Measurements from ENCODE around the gene ADAMTS7. TPM values are rescaled to one million over a fixed set of nuclear protein-coding genes. Genes with fewer than 3 reads are reported as not detected.
A peak's percentile ranks its signal among the peaks of the same experiment; 100 is the strongest.

Gene ADAMTS7
- total RNA-seq, 1 experiment from 2014 or later, result 23.1 TPM

GRCh38 chr15:78714890-78715289 lies 96.4 kb downstream of the ADAMTS7 start:
- no peak overlapping the region for H2BK5ac ChIP-seq (ENCODE audit: insufficient read length, low read length)
- no peak overlapping the region for H2BK15ac ChIP-seq (ENCODE audit: low read depth, low read length)
- H3K27ac ChIP-seq (ENCODE audit: insufficient read length, low read depth, low read length), result no peak overlapping the region
- H3K79me2 ChIP-seq (ENCODE audit: insufficient read depth, low read length), result no peaks in the 10 kb centered on the region
- H3K23me2 ChIP-seq (ENCODE audit: insufficient read length, low read depth, low read length, poor library complexity, severe bottlenecking), result no peaks in the 10 kb centered on the region
- no peak for DNase-seq
- no peak overlapping the region for H3K56ac ChIP-seq (ENCODE audit: insufficient read length, low read depth, low read length)
- H2AK5ac ChIP-seq (ENCODE audit: insufficient read length, low read length), result no peak overlapping the region
- no peaks in the 10 kb centered on the region for H4K20me1 ChIP-seq (ENCODE audit: control insufficient read depth, insufficient read depth, insufficient read length)
- no CpG with 5 or more reads among the region's 3 CpGs for WGBS (ENCODE audit: extremely low coverage, insufficient read length, low lambda C conversion rate)
- H2BK20ac ChIP-seq (ENCODE audit: low read depth, low read length, poor library complexity, severe bottlenecking), result no peak overlapping the region
- H4K5ac ChIP-seq (ENCODE audit: insufficient read length, low read depth, low read length), result no peak overlapping the region
- TF ChIP-seq, protein P1, sequence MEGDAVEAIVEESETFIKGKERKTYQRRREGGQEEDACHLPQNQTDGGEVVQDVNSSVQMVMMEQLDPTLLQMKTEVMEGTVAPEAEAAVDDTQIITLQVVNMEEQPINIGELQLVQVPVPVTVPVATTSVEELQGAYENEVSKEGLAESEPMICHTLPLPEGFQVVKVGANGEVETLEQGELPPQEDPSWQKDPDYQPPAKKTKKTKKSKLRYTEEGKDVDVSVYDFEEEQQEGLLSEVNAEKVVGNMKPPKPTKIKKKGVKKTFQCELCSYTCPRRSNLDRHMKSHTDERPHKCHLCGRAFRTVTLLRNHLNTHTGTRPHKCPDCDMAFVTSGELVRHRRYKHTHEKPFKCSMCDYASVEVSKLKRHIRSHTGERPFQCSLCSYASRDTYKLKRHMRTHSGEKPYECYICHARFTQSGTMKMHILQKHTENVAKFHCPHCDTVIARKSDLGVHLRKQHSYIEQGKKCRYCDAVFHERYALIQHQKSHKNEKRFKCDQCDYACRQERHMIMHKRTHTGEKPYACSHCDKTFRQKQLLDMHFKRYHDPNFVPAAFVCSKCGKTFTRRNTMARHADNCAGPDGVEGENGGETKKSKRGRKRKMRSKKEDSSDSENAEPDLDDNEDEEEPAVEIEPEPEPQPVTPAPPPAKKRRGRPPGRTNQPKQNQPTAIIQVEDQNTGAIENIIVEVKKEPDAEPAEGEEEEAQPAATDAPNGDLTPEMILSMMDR (conservative IDR thresholded peaks at IDR 0.05), result peak; percentile 13; the same call in 1 of the 3 replicates
- H3K27me3 Mint-ChIP-seq (ENCODE audit: low read depth), result peaks cover 13% of the 10 kb centered on the region
- H3K4me2 ChIP-seq (ENCODE audit: insufficient read depth, insufficient read length, low read length), result no peak overlapping the region
- H3K27me3 ChIP-seq (ENCODE audit: insufficient read depth, low read length), result no peaks in the 10 kb centered on the region
- no peaks in the 10 kb centered on the region for H3K4me1 Mint-ChIP-seq
- H3K4ac ChIP-seq (ENCODE audit: low read depth, low read length), result no peak overlapping the region
- H3K36me3 Mint-ChIP-seq (ENCODE audit: insufficient read depth in 1 of 3, low read depth in 3 of 3), result peaks cover 7 to 23% (median 9%) of the 10 kb centered on the region in 3 experiments
- H3K23ac ChIP-seq (ENCODE audit: insufficient read length, low read depth, low read length), result no peak overlapping the region
- no peaks in the 10 kb centered on the region for H3K79me1 ChIP-seq (ENCODE audit: insufficient read depth, low read depth, low read length, poor library complexity, severe bottlenecking)
- H2AFZ ChIP-seq (ENCODE audit: low read length), result no peak overlapping the region
- H3K14ac ChIP-seq (ENCODE audit: insufficient read depth, low read length), result no peak overlapping the region
- no peak overlapping the region for H3T11ph ChIP-seq (ENCODE audit: low read length)
- H3K9me3 ChIP-seq (ENCODE audit: control insufficient read depth, low read depth, low read length), result no peaks in the 10 kb centered on the region
- no peak overlapping the region for H4K8ac ChIP-seq (replicated peaks; ENCODE audit: insufficient read length, low read depth, low read length)
- no peaks in the 10 kb centered on the region for H3K4me1 ChIP-seq (ENCODE audit: insufficient read depth, low read length)
- no peak overlapping the region for H3K9ac ChIP-seq (ENCODE audit: extremely low read depth, insufficient read length, low read length)
- H3K9me3 Mint-ChIP-seq, result peaks cover 23 to 27% of the 10 kb centered on the region in 2 experiments
- no peak overlapping the region for H3K18ac ChIP-seq (ENCODE audit: insufficient read length, low read depth, low read length)
- H2BK12ac ChIP-seq (ENCODE audit: insufficient read length, low read depth, low read length), result no peak overlapping the region
- H3K4me3 Mint-ChIP-seq, result no peak overlapping the region
- no peak overlapping the region for H4K91ac ChIP-seq (ENCODE audit: insufficient read length, low read depth, low read length)
- H3K27ac Mint-ChIP-seq, result no peak overlapping the region
- H2BK120ac ChIP-seq (ENCODE audit: low read depth, low read length, poor library complexity, severe bottlenecking), result no peak overlapping the region
